Endothelial cell of umbilical vein (primary cell): ENCODE data around the gene TSPEAR. TPM values are rescaled to one million over a fixed set of nuclear protein-coding genes. Genes with fewer than 3 reads are reported as not detected.

Experiments
- BruUV-seq: library from RNA; stranded (reverse); fragments of 400-500 nt; replicated peaks from 2 replicates; lab custom pipeline; 2021; lab: Mats Ljungman, UMichigan
- CTCF ChIA-PET: fragments of 300-600, 350-600 bp; sonication (Branson Sonifier 250); formaldehyde crosslinking; loops from one replicate; lab custom pipeline; 2021; ENCODE audit warnings: antibody characterized with exemption, inconsistent platforms; lab: Charles Lee
- POLR2A ChIA-PET: fragments of 300-600, 350-600 bp; sonication (Branson Sonifier 250); formaldehyde crosslinking; loops from one replicate; lab custom pipeline; 2021; ENCODE audit warnings: antibody characterized with exemption, inconsistent platforms; lab: Charles Lee
- DNase-seq: peaks from one replicate; pipeline ENCODE4 v3.0.0-alpha.2; 2011; ENCODE audit warnings: low read depth, low spot score
- FAIRE-seq: peaks from 2 replicates; lab custom pipeline; 2011; peaks lifted over from hg19 to GRCh38; lab: Jason Lieb, UNC
- H2AFZ ChIP-seq: 2 replicates; pipeline ENCODE4 v1.6.0; 2012; ENCODE audit warnings: low read depth, low read length, control low read depth, inconsistent platforms
- H3K27ac ChIP-seq: 2 replicates; pipeline ENCODE4 v1.5.1; 2011; ENCODE audit warnings: low read depth, mild to moderate bottlenecking, control low read depth, low read length, moderate library complexity; ENCODE audit not compliant: insufficient read depth
- H3K27me3 ChIP-seq, 2 experiments: 2 replicates each; pipeline versions ENCODE4 v1.6.0 to v1.6.1; 2011; ENCODE audit warnings: low read length in 2 of 2, mixed read lengths in 1 of 2; ENCODE audit not compliant: control insufficient read depth in 2 of 2, insufficient read depth in 2 of 2
- H3K36me3 ChIP-seq, 2 experiments: 2 replicates in 1 of 2; 3 replicates in 1 of 2; pipeline ENCODE4 v1.5.1; 2011; ENCODE audit warnings: low read length in 2 of 2, mild to moderate bottlenecking in 1 of 2, moderate library complexity in 1 of 2; ENCODE audit not compliant: control insufficient read depth in 2 of 2, insufficient read depth in 2 of 2; ENCODE audit errors: extremely low read depth in 1 of 2
- H3K4me1 ChIP-seq: 3 replicates; pipeline ENCODE4 v1.5.1; 2011; ENCODE audit warnings: mild to moderate bottlenecking, low read length; ENCODE audit not compliant: control insufficient read depth, insufficient read depth; ENCODE audit errors: extremely low read depth
- H3K4me2 ChIP-seq: 2 replicates; pipeline ENCODE4 v1.6.1; 2011; ENCODE audit warnings: low read length, control low read depth, mixed read lengths; ENCODE audit not compliant: insufficient read depth
- H3K4me3 ChIP-seq, 3 experiments: fragments of 200-600 bp in 1 of 3; sonication (generic), shearing (Covaris generic) in 1 of 3; replicated peaks in 1 of 3; 2 replicates each; pipeline ENCODE4 v1.5.1; 2011 to 2016; ENCODE audit warnings: control low read depth in 3 of 3, low read length in 3 of 3, mild to moderate bottlenecking in 2 of 3, inconsistent platforms in 1 of 3, low read depth in 1 of 3, moderate library complexity in 1 of 3; ENCODE audit not compliant: insufficient read depth in 1 of 3
- H3K79me2 ChIP-seq: 2 replicates; pipeline ENCODE4 v1.6.0; 2012; ENCODE audit warnings: low read length, inconsistent platforms; ENCODE audit not compliant: control insufficient read depth, insufficient read depth
- H3K9ac ChIP-seq: replicated peaks from 2 replicates; pipeline ENCODE3; 2011; ENCODE audit warnings: low read length, control low read depth; ENCODE audit not compliant: insufficient read depth; ENCODE audit errors: extremely low read depth
- H3K9me1 ChIP-seq: replicated peaks from 3 replicates; pipeline ENCODE4 v1.6.0; 2011; ENCODE audit warnings: mild to moderate bottlenecking, low read length; ENCODE audit not compliant: control insufficient read depth, insufficient read depth; ENCODE audit errors: extremely low read depth
- H3K9me3 ChIP-seq: replicated peaks from 2 replicates; pipeline ENCODE4 v1.5.1; 2012; ENCODE audit warnings: low read length, inconsistent platforms; ENCODE audit not compliant: control insufficient read depth, insufficient read depth
- H4K20me1 ChIP-seq: replicated peaks from 2 replicates; pipeline ENCODE3; 2011; ENCODE audit warnings: mild to moderate bottlenecking, low read length; ENCODE audit not compliant: control insufficient read depth, insufficient read depth; ENCODE audit errors: extremely low read depth
- EZH2 ChIP-seq: IDR thresholded peaks from 2 replicates; pipeline ENCODE4 v1.6.1; 2012; ENCODE audit warnings: borderline replicate concordance, low read depth, mild to moderate bottlenecking, moderate library complexity, low read length, inconsistent platforms; ENCODE audit not compliant: severe bottlenecking
- FOS ChIP-seq: IDR thresholded peaks from 2 replicates; pipeline ENCODE4 v1.6.1; 2011; ENCODE audit warnings: mild to moderate bottlenecking, low read length, moderate library complexity, borderline replicate concordance; ENCODE audit not compliant: insufficient read depth
- GATA2 ChIP-seq: IDR thresholded peaks from 2 replicates; pipeline ENCODE4 v1.7.0; 2011; ENCODE audit warnings: low read depth, mild to moderate bottlenecking, moderate library complexity, mixed read lengths, low read length; ENCODE audit not compliant: insufficient read length, insufficient read depth
- JUN ChIP-seq: IDR thresholded peaks from 2 replicates; pipeline ENCODE4 v1.6.1; 2011; ENCODE audit warnings: borderline replicate concordance, low read depth; ENCODE audit not compliant: insufficient read length, insufficient read depth
- MYC ChIP-seq: IDR thresholded peaks from one replicate; pipeline ENCODE4 v1.6.1; 2011; ENCODE audit warnings: mild to moderate bottlenecking, low read depth, low read length
- POLR2A ChIP-seq: IDR thresholded peaks from 2 replicates; pipeline ENCODE4 v1.6.1; 2012; ENCODE audit warnings: low read depth, mild to moderate bottlenecking, control low read depth, low read length
- POLR2AphosphoS5 ChIP-seq: IDR thresholded peaks from 2 replicates; pipeline ENCODE4 v1.6.1; 2012; ENCODE audit warnings: low read depth, mild to moderate bottlenecking, control low read depth, low read length, moderate library complexity; ENCODE audit not compliant: insufficient read depth
- dilution Hi-C: fragments of 300-500 bp; cut with MboI; formaldehyde crosslinking; loops from one replicate; pipeline ENCODE4 v1.15.0; 2019; ENCODE audit warnings: low sequenced_read_pairs; ENCODE audit not compliant: extremely low pct_ligation_motif_present
- intact Hi-C: fragments of 100-400 bp; cut with micrococcal nuclease; formaldehyde crosslinking; loops from one replicate; pipeline ENCODE4 v1.10.0; 2022
- polyA plus RNA-seq, 4 experiments: library from polyadenylated mRNA; depleted of rRNA in 3 of 4; stranded (reverse) in 3 of 4; unstranded in 1 of 4; fragments of >200 nt; gene quantifications; 2 replicates each; pipeline versions ENCODE4 v1.2.1 to v1.2.3, GENCODE V29; 2011 to 2012; ENCODE audit warnings: missing spikeins in 1 of 4
- total RNA-seq: library from RNA; stranded (reverse); gene quantifications from 2 replicates; pipeline ENCODE4 v1.2.3, GENCODE V29; 2021
- TF ChIP-seq, protein P1 (sequence below), 2 donors: IDR thresholded peaks; 1 replicate in 1 of 2; 2 replicates in 1 of 2; pipeline ENCODE4 v1.5.1; 2011; ENCODE audit warnings: low read length in 2 of 2, mild to moderate bottlenecking in 2 of 2, moderate library complexity in 2 of 2, control low read depth in 1 of 2, inconsistent platforms in 1 of 2, low read depth in 1 of 2; ENCODE audit not compliant: insufficient read depth in 1 of 2; ENCODE audit errors: extremely low read depth in 1 of 2
- TF ChIP-seq, protein P2 (sequence below): IDR thresholded peaks from 2 replicates; pipeline ENCODE4 v1.6.1; 2011; ENCODE audit not compliant: insufficient read depth, insufficient read length

Gene TSPEAR
- total and polyA plus RNA-seq, 2 donors (not counting 3 experiments of a cell fraction or from before 2014, with no cell fraction given): 0.01 TPM; not detected in 1

DNA sequence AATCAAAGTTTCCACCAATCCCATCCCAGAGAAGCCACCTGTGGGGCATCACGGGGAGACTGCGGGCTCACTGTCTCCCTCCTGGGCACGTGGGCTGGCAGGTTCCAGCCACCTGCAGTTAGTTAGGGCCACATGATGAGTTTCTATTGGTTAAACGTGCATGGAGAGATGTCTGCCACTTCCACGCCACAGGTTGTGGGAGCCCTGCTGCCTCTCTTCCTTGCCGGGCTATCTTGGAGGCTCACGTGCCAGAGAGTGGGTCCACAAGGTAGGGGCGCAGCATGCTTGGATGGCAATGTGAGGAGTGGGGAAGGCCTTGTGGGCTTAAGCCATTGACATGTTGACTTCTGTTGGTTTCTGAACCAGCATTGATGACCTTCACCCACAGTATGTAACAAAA is 107.5 kb downstream of the TSPEAR start:
- no peaks in the 10 kb centered on the region for H3K4me1 ChIP-seq
- no peak overlapping the region for H3K4me3 ChIP-seq
- H3K27ac ChIP-seq: no peak overlapping the region
- H3K9me3 ChIP-seq: no peaks in the 10 kb centered on the region
- H3K79me2 ChIP-seq: no peaks in the 10 kb centered on the region
- TF ChIP-seq, protein P1, sequence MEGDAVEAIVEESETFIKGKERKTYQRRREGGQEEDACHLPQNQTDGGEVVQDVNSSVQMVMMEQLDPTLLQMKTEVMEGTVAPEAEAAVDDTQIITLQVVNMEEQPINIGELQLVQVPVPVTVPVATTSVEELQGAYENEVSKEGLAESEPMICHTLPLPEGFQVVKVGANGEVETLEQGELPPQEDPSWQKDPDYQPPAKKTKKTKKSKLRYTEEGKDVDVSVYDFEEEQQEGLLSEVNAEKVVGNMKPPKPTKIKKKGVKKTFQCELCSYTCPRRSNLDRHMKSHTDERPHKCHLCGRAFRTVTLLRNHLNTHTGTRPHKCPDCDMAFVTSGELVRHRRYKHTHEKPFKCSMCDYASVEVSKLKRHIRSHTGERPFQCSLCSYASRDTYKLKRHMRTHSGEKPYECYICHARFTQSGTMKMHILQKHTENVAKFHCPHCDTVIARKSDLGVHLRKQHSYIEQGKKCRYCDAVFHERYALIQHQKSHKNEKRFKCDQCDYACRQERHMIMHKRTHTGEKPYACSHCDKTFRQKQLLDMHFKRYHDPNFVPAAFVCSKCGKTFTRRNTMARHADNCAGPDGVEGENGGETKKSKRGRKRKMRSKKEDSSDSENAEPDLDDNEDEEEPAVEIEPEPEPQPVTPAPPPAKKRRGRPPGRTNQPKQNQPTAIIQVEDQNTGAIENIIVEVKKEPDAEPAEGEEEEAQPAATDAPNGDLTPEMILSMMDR (IDR thresholded peaks at IDR 0.05; ENCODE audit: extremely low read depth in 1 of 2, insufficient read depth in 1 of 2, low read depth in 1 of 2, low read length in 2 of 2): no peak
- TF ChIP-seq EZH2: no peak
- no peak for TF ChIP-seq JUN
- TF ChIP-seq FOS: no peak
- no peak for TF ChIP-seq GATA2
- TF ChIP-seq, protein P2, sequence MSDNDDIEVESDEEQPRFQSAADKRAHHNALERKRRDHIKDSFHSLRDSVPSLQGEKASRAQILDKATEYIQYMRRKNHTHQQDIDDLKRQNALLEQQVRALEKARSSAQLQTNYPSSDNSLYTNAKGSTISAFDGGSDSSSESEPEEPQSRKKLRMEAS: no peak
- no peak for TF ChIP-seq POLR2AphosphoS5
- TF ChIP-seq MYC: no peak
- TF ChIP-seq POLR2A: no peak
- intact Hi-C loops (no loop called here), dilution Hi-C loops (no loop called here)
- DNase-seq (no peak), FAIRE-seq (no peak)
- H3K27me3 ChIP-seq: peaks cover 1 to 3% of the 10 kb centered on the region in 2 experiments
- ChIA-PET POLR2A (no interaction called here), CTCF (no interaction called here)
- no peak overlapping the region for H3K9ac ChIP-seq
- no peaks in the 10 kb centered on the region for H3K36me3 ChIP-seq
- H3K4me2 ChIP-seq: no peak overlapping the region
- no TSS peak for BruUV-seq
- no peaks in the 10 kb centered on the region for H4K20me1 ChIP-seq
- no peak overlapping the region for H2AFZ ChIP-seq
- H3K9me1 ChIP-seq: no peaks in the 10 kb centered on the region
